HepG2 (cell line): ENCODE measurements around the gene CBFA2T2. TPM values are rescaled to one million over a fixed set of nuclear protein-coding genes. Genes with fewer than 3 reads are reported as not detected.

Source experiments
- FIP1L1 ChIP-seq: fragments of 200-400 bp; formaldehyde crosslinking; IDR thresholded peaks from 2 replicates; pipeline ENCODE4 v1.6.1; 2018; ENCODE audit warnings: low read depth, mild to moderate bottlenecking, low read length, moderate library complexity, borderline replicate concordance; ENCODE audit not compliant: insufficient read depth
- HIVEP1 ChIP-seq: sonication (generic); formaldehyde crosslinking; IDR thresholded peaks from 2 replicates; pipeline ENCODE4 v1.4.0; 2020; ENCODE audit warnings: mild to moderate bottlenecking, missing genetic modification reagents
- SMYD3 ChIP-seq: sonication (generic); formaldehyde crosslinking; IDR thresholded peaks from 2 replicates; pipeline ENCODE4 v1.8.1; 2023; ENCODE audit warnings: mild to moderate bottlenecking, missing genetic modification reagents
- XBP1 ChIP-seq: sonication (generic); formaldehyde crosslinking; IDR thresholded peaks from 2 replicates; pipeline ENCODE4 v1.5.0; 2020; ENCODE audit warnings: missing genetic modification reagents
- ZNF263 ChIP-seq: sonication (generic); formaldehyde crosslinking; IDR thresholded peaks from 2 replicates; pipeline ENCODE4 v1.4.0; 2020; ENCODE audit warnings: missing genetic modification reagents
- ZNF292 ChIP-seq: sonication (generic); formaldehyde crosslinking; IDR thresholded peaks from 2 replicates; pipeline ENCODE4 v1.8.1; 2022; ENCODE audit warnings: mild to moderate bottlenecking, low read depth, missing genetic modification reagents, borderline replicate concordance
- ZNF550 ChIP-seq: sonication (generic); formaldehyde crosslinking; IDR thresholded peaks from 2 replicates; pipeline ENCODE4 v1.4.0; 2020; ENCODE audit warnings: mild to moderate bottlenecking, missing genetic modification reagents, borderline replicate concordance
- ZNF644 ChIP-seq: IDR thresholded peaks from 2 replicates; pipeline ENCODE4 v1.6.1; 2016; ENCODE audit warnings: low read depth
- polyA plus RNA-seq, 8 experiments: library from polyadenylated mRNA; depleted of rRNA in 3 of 8; stranded (reverse) in 7 of 8; unstranded in 1 of 8; fragments of >200 nt; fragmentation: Illumina TruSeq in 4 of 8; extraction: Trizol in 4 of 8; gene quantifications; 2 replicates each; pipeline versions ENCODE4 v1.2.1 to v1.2.3, GENCODE V29; 2011 to 2016; ENCODE audit warnings: low read depth in 4 of 8, missing spikeins in 1 of 8, mixed read lengths in 1 of 8; ENCODE audit not compliant: insufficient read depth in 1 of 8
- total RNA-seq, 5 experiments: library from RNA; depleted of rRNA; stranded (reverse); fragments of >200 nt; fragmentation: Illumina TruSeq; extraction: Trizol; gene quantifications; 2 replicates each; pipeline ENCODE4 v1.2.3, GENCODE V29; 2016; ENCODE audit warnings: low read depth in 1 of 5
- TF ChIP-seq, protein P1 (sequence below): sonication (generic); formaldehyde crosslinking; IDR thresholded peaks from 2 replicates; pipeline ENCODE4 v1.8.1; 2022; ENCODE audit warnings: mild to moderate bottlenecking, missing genetic modification reagents
- TF ChIP-seq, protein P2 (sequence below): sonication (generic); formaldehyde crosslinking; IDR thresholded peaks from 2 replicates; pipeline ENCODE4 v1.8.1; 2022; ENCODE audit warnings: low read depth, mild to moderate bottlenecking, missing genetic modification reagents
- TF ChIP-seq, protein P3 (sequence below): sonication (generic); formaldehyde crosslinking; IDR thresholded peaks from 2 replicates; pipeline ENCODE4 v1.5.0; 2020; ENCODE audit warnings: missing genetic modification reagents
- TF ChIP-seq, protein P4 (sequence below): sonication (generic); formaldehyde crosslinking; IDR thresholded peaks from 2 replicates; pipeline ENCODE4 v1.4.0; 2020; ENCODE audit warnings: missing genetic modification reagents, borderline replicate concordance
- TF ChIP-seq, protein P5 (sequence below): sonication (generic); formaldehyde crosslinking; IDR thresholded peaks from 2 replicates; pipeline ENCODE4 v1.4.0; 2020; ENCODE audit warnings: missing genetic modification reagents, mild to moderate bottlenecking, borderline replicate concordance
- TF ChIP-seq, protein P6 (sequence below): IDR thresholded peaks from 2 replicates; pipeline ENCODE4 v1.6.1; 2016; ENCODE audit warnings: missing genetic modification reagents, missing compliant biosample characterization
- TF ChIP-seq, protein P7 (sequence below): sonication (generic); formaldehyde crosslinking; IDR thresholded peaks from 2 replicates; pipeline ENCODE4 v1.4.0; 2020; ENCODE audit warnings: low read depth, mild to moderate bottlenecking, missing genetic modification reagents

CBFA2T2 gene
- total and polyA plus RNA-seq, 2 of the 13 experiments (the other 11 are each of a cell fraction or from before 2014, with no cell fraction given), result 6.3 to 21.2 TPM

DNA sequence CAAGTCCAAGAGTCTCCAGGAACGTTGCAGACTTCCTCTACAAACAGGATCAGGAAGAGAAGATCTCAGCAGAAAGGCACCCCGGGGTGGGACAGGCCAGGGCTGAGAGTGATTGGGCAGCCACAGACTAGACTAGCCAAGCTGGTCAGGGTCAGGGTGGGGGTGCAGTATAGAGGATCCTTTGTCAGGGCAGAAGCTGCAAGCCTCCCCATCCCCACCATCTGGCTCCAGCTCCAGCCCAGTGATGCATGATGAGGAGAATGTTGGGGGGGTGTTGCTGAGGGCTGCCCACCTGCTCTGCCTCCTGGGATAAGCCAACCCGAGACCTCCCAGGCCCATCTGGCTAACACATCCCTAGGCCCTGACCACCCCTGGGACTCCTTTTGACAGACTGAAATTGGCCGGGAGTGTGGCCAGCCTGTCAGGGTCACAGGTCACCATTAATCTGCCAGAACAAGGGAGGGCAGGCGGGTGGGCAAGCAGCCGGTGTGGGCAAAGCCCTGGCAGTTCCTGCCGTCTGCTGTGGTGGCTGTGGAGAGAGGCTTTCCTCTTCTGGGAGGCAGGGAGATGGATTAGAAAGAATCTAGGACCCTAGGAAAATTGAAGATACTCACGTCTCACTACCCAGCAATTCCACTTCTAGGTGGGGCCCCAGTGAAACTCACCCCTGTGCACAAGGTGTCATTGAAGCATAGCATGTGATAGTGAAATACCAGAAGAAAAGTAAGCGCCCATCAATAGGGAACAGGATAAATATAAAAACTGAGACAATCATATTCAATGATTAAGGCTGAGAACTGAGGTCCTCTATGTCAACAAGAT lies 24.2 kb upstream of the CBFA2T2 start (continued):
- TF ChIP-seq, protein P1, sequence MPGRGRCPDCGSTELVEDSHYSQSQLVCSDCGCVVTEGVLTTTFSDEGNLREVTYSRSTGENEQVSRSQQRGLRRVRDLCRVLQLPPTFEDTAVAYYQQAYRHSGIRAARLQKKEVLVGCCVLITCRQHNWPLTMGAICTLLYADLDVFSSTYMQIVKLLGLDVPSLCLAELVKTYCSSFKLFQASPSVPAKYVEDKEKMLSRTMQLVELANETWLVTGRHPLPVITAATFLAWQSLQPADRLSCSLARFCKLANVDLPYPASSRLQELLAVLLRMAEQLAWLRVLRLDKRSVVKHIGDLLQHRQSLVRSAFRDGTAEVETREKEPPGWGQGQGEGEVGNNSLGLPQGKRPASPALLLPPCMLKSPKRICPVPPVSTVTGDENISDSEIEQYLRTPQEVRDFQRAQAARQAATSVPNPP (CRISPR knock-in tag), result no peak
- TF ChIP-seq HIVEP1 (no peak), ZNF292 (CRISPR knock-in tag) (peak; percentile 20; the same call in 1 of the 2 replicates), SMYD3 (CRISPR knock-in tag) (no peak), FIP1L1 (no peak), ZNF644 (CRISPR knock-in tag) (peak; percentile 14; the same call in 1 of the 2 replicates), XBP1 (CRISPR knock-in tag) (no peak), ZNF263 (no peak), ZNF550 (CRISPR knock-in tag) (no peak)
- TF ChIP-seq, protein P2, sequence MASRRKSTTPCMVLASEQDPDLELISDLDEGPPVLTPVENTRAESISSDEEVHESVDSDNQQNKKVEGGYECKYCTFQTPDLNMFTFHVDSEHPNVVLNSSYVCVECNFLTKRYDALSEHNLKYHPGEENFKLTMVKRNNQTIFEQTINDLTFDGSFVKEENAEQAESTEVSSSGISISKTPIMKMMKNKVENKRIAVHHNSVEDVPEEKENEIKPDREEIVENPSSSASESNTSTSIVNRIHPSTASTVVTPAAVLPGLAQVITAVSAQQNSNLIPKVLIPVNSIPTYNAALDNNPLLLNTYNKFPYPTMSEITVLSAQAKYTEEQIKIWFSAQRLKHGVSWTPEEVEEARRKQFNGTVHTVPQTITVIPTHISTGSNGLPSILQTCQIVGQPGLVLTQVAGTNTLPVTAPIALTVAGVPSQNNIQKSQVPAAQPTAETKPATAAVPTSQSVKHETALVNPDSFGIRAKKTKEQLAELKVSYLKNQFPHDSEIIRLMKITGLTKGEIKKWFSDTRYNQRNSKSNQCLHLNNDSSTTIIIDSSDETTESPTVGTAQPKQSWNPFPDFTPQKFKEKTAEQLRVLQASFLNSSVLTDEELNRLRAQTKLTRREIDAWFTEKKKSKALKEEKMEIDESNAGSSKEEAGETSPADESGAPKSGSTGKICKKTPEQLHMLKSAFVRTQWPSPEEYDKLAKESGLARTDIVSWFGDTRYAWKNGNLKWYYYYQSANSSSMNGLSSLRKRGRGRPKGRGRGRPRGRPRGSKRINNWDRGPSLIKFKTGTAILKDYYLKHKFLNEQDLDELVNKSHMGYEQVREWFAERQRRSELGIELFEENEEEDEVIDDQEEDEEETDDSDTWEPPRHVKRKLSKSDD (CRISPR knock-in tag), result no peak
- TF ChIP-seq, protein P3, sequence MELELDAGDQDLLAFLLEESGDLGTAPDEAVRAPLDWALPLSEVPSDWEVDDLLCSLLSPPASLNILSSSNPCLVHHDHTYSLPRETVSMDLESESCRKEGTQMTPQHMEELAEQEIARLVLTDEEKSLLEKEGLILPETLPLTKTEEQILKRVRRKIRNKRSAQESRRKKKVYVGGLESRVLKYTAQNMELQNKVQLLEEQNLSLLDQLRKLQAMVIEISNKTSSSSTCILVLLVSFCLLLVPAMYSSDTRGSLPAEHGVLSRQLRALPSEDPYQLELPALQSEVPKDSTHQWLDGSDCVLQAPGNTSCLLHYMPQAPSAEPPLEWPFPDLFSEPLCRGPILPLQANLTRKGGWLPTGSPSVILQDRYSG (CRISPR knock-in tag), result no peak
- TF ChIP-seq, protein P4, sequence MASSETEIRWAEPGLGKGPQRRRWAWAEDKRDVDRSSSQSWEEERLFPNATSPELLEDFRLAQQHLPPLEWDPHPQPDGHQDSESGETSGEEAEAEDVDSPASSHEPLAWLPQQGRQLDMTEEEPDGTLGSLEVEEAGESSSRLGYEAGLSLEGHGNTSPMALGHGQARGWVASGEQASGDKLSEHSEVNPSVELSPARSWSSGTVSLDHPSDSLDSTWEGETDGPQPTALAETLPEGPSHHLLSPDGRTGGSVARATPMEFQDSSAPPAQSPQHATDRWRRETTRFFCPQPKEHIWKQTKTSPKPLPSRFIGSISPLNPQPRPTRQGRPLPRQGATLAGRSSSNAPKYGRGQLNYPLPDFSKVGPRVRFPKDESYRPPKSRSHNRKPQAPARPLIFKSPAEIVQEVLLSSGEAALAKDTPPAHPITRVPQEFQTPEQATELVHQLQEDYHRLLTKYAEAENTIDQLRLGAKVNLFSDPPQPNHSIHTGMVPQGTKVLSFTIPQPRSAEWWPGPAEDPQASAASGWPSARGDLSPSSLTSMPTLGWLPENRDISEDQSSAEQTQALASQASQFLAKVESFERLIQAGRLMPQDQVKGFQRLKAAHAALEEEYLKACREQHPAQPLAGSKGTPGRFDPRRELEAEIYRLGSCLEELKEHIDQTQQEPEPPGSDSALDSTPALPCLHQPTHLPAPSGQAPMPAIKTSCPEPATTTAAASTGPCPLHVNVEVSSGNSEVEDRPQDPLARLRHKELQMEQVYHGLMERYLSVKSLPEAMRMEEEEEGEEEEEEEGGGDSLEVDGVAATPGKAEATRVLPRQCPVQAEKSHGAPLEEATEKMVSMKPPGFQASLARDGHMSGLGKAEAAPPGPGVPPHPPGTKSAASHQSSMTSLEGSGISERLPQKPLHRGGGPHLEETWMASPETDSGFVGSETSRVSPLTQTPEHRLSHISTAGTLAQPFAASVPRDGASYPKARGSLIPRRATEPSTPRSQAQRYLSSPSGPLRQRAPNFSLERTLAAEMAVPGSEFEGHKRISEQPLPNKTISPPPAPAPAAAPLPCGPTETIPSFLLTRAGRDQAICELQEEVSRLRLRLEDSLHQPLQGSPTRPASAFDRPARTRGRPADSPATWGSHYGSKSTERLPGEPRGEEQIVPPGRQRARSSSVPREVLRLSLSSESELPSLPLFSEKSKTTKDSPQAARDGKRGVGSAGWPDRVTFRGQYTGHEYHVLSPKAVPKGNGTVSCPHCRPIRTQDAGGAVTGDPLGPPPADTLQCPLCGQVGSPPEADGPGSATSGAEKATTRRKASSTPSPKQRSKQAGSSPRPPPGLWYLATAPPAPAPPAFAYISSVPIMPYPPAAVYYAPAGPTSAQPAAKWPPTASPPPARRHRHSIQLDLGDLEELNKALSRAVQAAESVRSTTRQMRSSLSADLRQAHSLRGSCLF (CRISPR knock-in tag), result no peak
- TF ChIP-seq, protein P5, sequence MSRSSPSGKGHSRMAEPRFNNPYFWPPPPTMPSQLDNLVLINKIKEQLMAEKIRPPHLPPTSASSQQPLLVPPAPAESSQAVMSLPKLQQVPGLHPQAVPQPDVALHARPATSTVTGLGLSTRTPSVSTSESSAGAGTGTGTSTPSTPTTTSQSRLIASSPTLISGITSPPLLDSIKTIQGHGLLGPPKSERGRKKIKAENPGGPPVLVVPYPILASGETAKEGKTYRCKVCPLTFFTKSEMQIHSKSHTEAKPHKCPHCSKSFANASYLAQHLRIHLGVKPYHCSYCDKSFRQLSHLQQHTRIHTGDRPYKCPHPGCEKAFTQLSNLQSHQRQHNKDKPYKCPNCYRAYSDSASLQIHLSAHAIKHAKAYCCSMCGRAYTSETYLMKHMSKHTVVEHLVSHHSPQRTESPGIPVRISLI, result 0 out of 2 replicates have a peak, but pooled peaks have one; percentile 2
- TF ChIP-seq, protein P6, sequence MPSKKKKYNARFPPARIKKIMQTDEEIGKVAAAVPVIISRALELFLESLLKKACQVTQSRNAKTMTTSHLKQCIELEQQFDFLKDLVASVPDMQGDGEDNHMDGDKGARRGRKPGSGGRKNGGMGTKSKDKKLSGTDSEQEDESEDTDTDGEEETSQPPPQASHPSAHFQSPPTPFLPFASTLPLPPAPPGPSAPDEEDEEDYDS (CRISPR knock-in tag), result no peak
- TF ChIP-seq, protein P7, sequence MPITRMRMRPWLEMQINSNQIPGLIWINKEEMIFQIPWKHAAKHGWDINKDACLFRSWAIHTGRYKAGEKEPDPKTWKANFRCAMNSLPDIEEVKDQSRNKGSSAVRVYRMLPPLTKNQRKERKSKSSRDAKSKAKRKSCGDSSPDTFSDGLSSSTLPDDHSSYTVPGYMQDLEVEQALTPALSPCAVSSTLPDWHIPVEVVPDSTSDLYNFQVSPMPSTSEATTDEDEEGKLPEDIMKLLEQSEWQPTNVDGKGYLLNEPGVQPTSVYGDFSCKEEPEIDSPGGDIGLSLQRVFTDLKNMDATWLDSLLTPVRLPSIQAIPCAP (CRISPR knock-in tag), result no peak
